T-cell (primary cell): ENCODE measurements around the gene TNFAIP3. TPM values are rescaled to one million over a fixed set of nuclear protein-coding genes. Genes with fewer than 3 reads are reported as not detected.

Source experiments
- ATAC-seq, 4 experiments: fragments of 200-7000 bp in 3 of 4; fragments of 150-1000 bp in 1 of 4; cut with Tn5 transposase; replicated peaks in 1 of 4; 1 replicate in 3 of 4; 2 replicates in 1 of 4; pipeline ENCODE4 v1.10.0; 2021; ENCODE audit warnings: moderate library complexity in 3 of 4, mild to moderate bottlenecking in 2 of 4, moderate number of reproducible peaks in 1 of 4
- CTCF ChIA-PET, 2 donors: fragments of 300-600 bp; sonication (Branson Sonifier 250); formaldehyde crosslinking; loops; one replicate each; lab custom pipeline; 2022; ENCODE audit warnings: antibody characterized with exemption in 2 of 2; lab: Charles Lee
- POLR2A ChIA-PET, 2 donors: fragments of 300-600 bp; sonication (Branson Sonifier 250); formaldehyde crosslinking; loops; one replicate each; lab custom pipeline; 2022; ENCODE audit warnings: antibody characterized with exemption in 2 of 2; lab: Charles Lee
- DNase-seq, 35 experiments: peaks; one replicate each; pipeline versions ENCODE4 v3.0.0 to v3.0.0-alpha.2; 2013 to 2023
- H3K27ac ChIP-seq: one replicate; pipeline ENCODE4 v1.5.1; 2013; ENCODE audit warnings: low read length
- H3K27me3 ChIP-seq, 2 experiments: replicated peaks in 1 of 2; 1 replicate in 1 of 2; 2 replicates in 1 of 2; pipeline versions ENCODE4 v1.6.1 to v1.7.0; 2013; ENCODE audit warnings: low read length in 1 of 2, mixed read lengths in 1 of 2; ENCODE audit not compliant: control insufficient read depth in 2 of 2, insufficient read depth in 2 of 2; ENCODE audit errors: extremely low read depth in 1 of 2
- H3K36me3 ChIP-seq, 2 donors: 1 replicate in 1 of 2; 2 replicates in 1 of 2; pipeline versions ENCODE4 v1.6.1 to v1.7.0; 2013; ENCODE audit warnings: low read length in 1 of 2; ENCODE audit not compliant: control insufficient read depth in 2 of 2, insufficient read depth in 1 of 2; ENCODE audit errors: extremely low read depth in 1 of 2
- H3K4me1 ChIP-seq, 2 experiments: 1 replicate in 1 of 2; 2 replicates in 1 of 2; pipeline versions ENCODE4 v1.6.1 to v1.7.0; 2013; ENCODE audit warnings: low read length in 2 of 2, mixed read lengths in 1 of 2; ENCODE audit not compliant: insufficient read depth in 2 of 2, control insufficient read depth in 1 of 2; ENCODE audit errors: extremely low read depth in 1 of 2
- H3K4me3 ChIP-seq, 2 donors: 1 replicate in 1 of 2; 2 replicates in 1 of 2; pipeline versions ENCODE4 v1.5.1 to v1.7.0; 2013; ENCODE audit warnings: mild to moderate bottlenecking in 2 of 2, low read length in 1 of 2, moderate library complexity in 1 of 2; ENCODE audit not compliant: control insufficient read depth in 1 of 2; ENCODE audit errors: extremely low read depth in 1 of 2
- H3K9me3 ChIP-seq: 2 replicates; pipeline ENCODE4 v1.7.0; 2013
- H3K27ac Mint-ChIP-seq, 2 donors: one replicate each; pipeline ENCODE4 v1.8.0; 2020 to 2021; ENCODE audit warnings: mild to moderate bottlenecking in 2 of 2, mixed read lengths in 2 of 2
- H3K27me3 Mint-ChIP-seq, 2 donors: one replicate each; pipeline ENCODE4 v1.8.0; 2021 to 2022; ENCODE audit warnings: mixed read lengths in 2 of 2
- H3K36me3 Mint-ChIP-seq: one replicate; pipeline ENCODE4 v1.8.0; 2021; ENCODE audit warnings: mixed read lengths
- H3K4me1 Mint-ChIP-seq, 3 donors: one replicate each; pipeline ENCODE4 v1.8.0; 2020 to 2022; ENCODE audit warnings: mixed read lengths in 3 of 3, mild to moderate bottlenecking in 1 of 3
- H3K4me3 Mint-ChIP-seq, 3 donors: one replicate each; pipeline ENCODE4 v1.8.0; 2020 to 2022; ENCODE audit warnings: mild to moderate bottlenecking in 3 of 3, mixed read lengths in 3 of 3, moderate library complexity in 3 of 3
- H3K9me3 Mint-ChIP-seq, 3 donors: one replicate each; pipeline ENCODE4 v1.8.0; 2020 to 2022; ENCODE audit warnings: mixed read lengths in 3 of 3
- WGBS: methylation state at CpG from one replicate; pipeline ENCODE4 v1.1.5; 2013; ENCODE audit warnings: missing lambda C conversion rate; ENCODE audit not compliant: insufficient coverage; 5-methylcytosine and 5-hydroxymethylcytosine counted together
- total RNA-seq, 35 experiments: library from RNA in 6 of 35; stranded (reverse) in 6 of 35; fragments of 120-200 nt in 1 of 35; gene quantifications; one replicate each; pipeline versions ENCODE4 v1.2.1 to v1.2.4 and lab custom pipeline; 2013 to 2026

Gene TNFAIP3
- total RNA-seq, 5 donors from 2014 or later (not counting 1 experiment from before 2014, with no cell fraction given), result 109 to 2,994 (median 145) TPM

DNA sequence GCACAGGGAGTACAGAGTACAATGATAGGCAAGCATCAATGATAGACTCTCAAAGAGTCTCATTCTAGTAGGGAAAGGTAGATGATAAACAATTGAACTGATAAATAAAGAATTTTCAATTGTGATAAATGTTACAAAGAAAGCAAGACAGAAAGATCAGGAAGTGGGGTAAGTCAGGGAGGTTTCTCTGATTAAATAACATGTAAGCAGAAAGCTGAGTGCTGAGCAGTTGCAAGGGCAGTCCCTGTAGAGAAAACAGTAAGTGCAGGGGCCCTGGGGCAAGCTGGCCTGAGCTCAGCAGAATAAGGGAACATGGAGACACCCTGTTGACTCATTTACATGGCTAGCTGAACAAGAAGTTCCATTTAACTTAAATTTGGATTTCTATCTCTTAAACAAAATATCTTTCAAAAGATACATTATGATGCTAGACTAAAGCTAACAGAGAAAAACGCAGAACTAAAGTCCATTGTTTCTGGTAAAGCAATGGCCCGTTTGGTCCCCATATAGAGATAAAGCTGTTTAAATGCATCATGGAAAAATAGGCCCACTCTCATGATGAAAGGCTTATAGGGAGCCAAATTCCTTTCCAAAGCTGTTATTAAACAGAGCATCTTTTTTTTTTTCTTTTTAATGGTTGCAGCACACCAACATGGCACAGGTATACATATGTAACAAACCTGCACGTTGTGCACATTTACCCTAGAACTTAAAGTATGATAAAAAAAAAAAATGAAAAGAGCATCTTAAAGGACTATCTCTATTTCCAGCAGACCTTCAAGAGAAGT, 5.3 kb upstream of the TNFAIP3 start:
- peaks cover 14 to 18% of the 10 kb centered on the region in 2 experiments for H3K4me1 ChIP-seq
- Mint-ChIP-seq H3K4me3 (no peak overlapping the region), H3K4me1 (peaks cover 32 to 39% (median 33%) of the 10 kb centered on the region in 3 donors), H3K27me3 (no peaks in the 10 kb centered on the region), H3K27ac (peak overlapping the region in 1 of 2 donors; percentile 30), H3K9me3 (no peaks in the 10 kb centered on the region), H3K36me3 (peaks cover 29% of the 10 kb centered on the region)
- DNase-seq (no peak), ATAC-seq (no peak)
- H3K9me3 ChIP-seq, result no peaks in the 10 kb centered on the region
- POLR2A ChIA-PET, result interaction anchor here (0.6 to 1.3 kb wide), 5 partner anchors 21 to 153 kb away, joined by 3 to 5 read pairs (median 3); no protein-coding TSS in a partner anchor
- H3K4me3 ChIP-seq, result no peak overlapping the region
- WGBS, result 86% methylated on average over 1 of the region's 3 CpGs
- H3K27ac ChIP-seq, result no peak overlapping the region
- H3K27me3 ChIP-seq, result no peaks in the 10 kb centered on the region
- CTCF ChIA-PET, result interaction anchor here in 1 of 2 donors (1.3 kb wide), 1 partner anchor 62 kb away, joined by 6 read pairs; no protein-coding TSS in a partner anchor
- peaks cover 0 to 3% of the 10 kb centered on the region in 2 donors for H3K36me3 ChIP-seq

DNA sequence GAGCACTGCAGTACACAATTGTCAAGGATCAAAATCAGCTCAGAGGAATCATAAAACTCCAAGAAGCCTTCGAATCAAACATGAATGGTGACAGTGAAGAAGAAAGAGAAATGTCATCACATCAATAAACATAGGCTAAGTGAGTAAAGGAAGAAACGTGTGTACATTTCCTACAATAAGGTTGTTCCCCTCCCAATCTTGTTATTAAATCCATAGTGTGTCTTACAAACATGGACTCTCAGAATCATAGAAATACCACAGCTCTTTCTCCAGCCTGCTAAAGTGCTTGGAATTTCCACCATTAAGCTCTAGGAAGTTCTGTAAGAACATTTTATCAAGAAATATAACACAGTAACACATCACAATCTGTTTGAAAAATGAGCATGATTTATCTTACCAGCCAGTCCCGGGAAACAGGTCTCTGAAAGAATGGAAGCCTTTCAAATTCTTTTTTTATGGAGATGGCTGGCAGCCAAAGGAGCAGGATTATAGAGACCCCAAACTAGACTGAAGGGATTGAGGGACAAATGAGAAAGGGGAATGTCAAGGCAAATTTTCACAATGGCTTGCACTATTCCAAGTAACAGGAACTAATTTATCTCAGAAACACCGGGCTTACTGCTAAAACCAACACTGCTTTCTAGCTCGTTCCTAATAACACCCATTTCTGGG, 4.5 kb upstream of the TNFAIP3 start:
- Mint-ChIP-seq H3K4me3 (no peak overlapping the region), H3K4me1 (peaks cover 32 to 39% (median 33%) of the 10 kb centered on the region in 3 donors), H3K36me3 (peaks cover 26% of the 10 kb centered on the region), H3K27ac (peak overlapping the region in 1 of 2 donors; percentile 2), H3K27me3 (no peaks in the 10 kb centered on the region), H3K9me3 (no peaks in the 10 kb centered on the region)
- H3K4me1 ChIP-seq, result peaks cover 14 to 18% of the 10 kb centered on the region in 2 experiments
- no peak for DNase-seq
- H3K27me3 ChIP-seq, result no peaks in the 10 kb centered on the region
- ChIA-PET POLR2A (interaction anchor here (0.6 to 1.3 kb wide), 5 partner anchors 36 to 154 kb away, joined by 3 to 5 read pairs (median 3); no protein-coding TSS in a partner anchor), CTCF (interaction anchor here in 1 of 2 donors (1.4 kb wide), 1 partner anchor 63 kb away, joined by 5 read pairs; no protein-coding TSS in a partner anchor)
- no CpG with 5 or more reads among the region's 5 CpGs for WGBS
- no peaks in the 10 kb centered on the region for H3K9me3 ChIP-seq
- H3K27ac ChIP-seq, result no peak overlapping the region
- no peak overlapping the region for H3K4me3 ChIP-seq
- no peak for ATAC-seq
- peaks cover 0 to 3% of the 10 kb centered on the region in 2 donors for H3K36me3 ChIP-seq

DNA sequence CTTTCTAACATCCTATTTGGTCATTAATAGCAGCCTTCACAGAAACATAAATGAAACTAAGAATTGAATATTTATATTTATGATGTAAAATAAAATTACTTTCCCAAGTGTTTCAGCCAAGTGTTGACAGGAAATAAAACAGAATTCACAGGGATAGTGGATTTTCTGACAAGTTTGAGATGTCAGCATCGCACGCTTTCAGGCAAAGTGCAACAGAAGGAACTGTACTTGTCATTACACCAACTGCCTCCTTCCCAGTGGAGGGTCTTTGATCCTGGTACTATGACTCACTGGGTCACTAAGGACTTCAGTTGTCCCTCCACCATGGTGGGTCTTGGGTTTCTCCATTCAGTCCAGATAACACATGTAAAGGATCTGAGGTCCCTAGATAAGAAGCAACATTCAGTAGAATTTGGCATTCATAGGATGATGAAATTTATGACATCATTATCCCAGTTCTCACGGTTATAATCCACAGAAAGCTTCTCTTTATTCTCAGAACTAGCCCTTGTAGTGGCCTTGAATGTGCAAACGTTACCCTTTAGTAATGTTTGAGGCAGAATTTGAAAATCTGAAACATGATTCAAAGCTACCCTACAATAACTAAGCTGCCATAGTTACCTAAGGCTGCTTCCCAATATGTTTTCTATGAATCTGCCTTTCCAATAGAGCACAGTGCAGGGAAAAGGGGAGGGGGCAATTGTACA, 3.8 kb upstream of the TNFAIP3 start:
- ChIA-PET CTCF (interaction anchor here in 1 of 2 donors (1.4 kb wide), 1 partner anchor 63 kb away, joined by 5 read pairs; no protein-coding TSS in a partner anchor), POLR2A (interaction anchor here (0.6 to 1.6 kb wide), 4 partner anchors 36 to 140 kb away, joined by 3 to 8 read pairs (median 4); no protein-coding TSS in a partner anchor)
- DNase-seq (no peak), ATAC-seq (no peak)
- Histone ChIP-seq H3K4me3 (no peak overlapping the region), H3K9me3 (no peaks in the 10 kb centered on the region), H3K27ac (no peak overlapping the region), H3K4me1 (peaks cover 14 to 18% of the 10 kb centered on the region in 2 experiments), H3K36me3 (no peaks in the 10 kb centered on the region), H3K27me3 (no peaks in the 10 kb centered on the region)
- Mint-ChIP-seq H3K4me3 (no peak overlapping the region), H3K36me3 (peaks cover 22% of the 10 kb centered on the region), H3K4me1 (peaks cover 33 to 43% (median 34%) of the 10 kb centered on the region in 3 donors), H3K27ac (no peak overlapping the region), H3K27me3 (no peaks in the 10 kb centered on the region), H3K9me3 (no peaks in the 10 kb centered on the region)
- WGBS, result no CpG with 5 or more reads among the region's 4 CpGs

DNA sequence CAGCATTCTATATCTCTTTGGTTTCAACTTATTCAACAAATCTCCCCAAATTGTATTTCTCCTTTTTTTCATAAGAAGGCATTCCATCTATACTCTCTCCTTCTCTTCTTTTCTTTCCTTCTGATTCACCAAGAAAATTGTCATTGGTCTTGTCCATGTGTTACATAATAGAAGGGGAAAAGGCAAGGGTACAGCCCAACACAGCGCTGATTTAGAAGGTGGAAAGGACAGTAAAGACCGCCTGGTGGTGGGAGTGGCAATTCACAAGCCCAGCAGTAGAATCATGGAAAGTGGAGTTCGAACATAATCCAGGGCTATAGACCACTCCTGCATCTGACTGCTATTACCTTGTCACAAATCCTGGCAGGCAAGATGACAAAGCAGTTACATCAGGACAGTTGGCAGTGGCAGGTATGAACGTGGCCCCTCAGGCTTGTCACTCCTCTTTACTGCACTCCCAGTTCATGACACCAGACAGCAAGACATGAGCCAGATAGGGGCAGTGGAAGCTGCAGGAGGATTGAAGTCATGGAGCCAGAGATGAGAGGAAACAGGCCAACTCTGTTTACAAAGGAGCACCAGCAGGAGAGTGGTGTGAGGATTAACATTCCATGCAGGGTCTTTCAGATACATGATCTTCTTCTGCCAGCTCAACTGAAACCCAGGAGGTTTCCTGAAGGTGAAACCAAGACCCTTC, 2.1 kb upstream of the TNFAIP3 start:
- Histone ChIP-seq H3K4me1 (peaks cover 24 to 26% of the 10 kb centered on the region in 2 experiments), H3K27ac (no peak overlapping the region), H3K4me3 (no peak overlapping the region), H3K9me3 (no peaks in the 10 kb centered on the region), H3K27me3 (no peaks in the 10 kb centered on the region), H3K36me3 (no peaks in the 10 kb centered on the region)
- ChIA-PET CTCF (interaction anchor here in 1 of 2 donors (0.6 to 7.9 kb wide), 6 partner anchors 41 to 157 kb away, joined by 3 to 52 read pairs (median 3); no protein-coding TSS in a partner anchor), POLR2A (interaction anchor here (0.6 to 9.2 kb wide), 9 partner anchors 13 to 150 kb away, joined by 3 to 185 read pairs (median 4); no protein-coding TSS in a partner anchor)
- ATAC-seq (no peak), DNase-seq (no peak)
- Mint-ChIP-seq H3K9me3 (no peaks in the 10 kb centered on the region), H3K36me3 (peaks cover 36% of the 10 kb centered on the region), H3K4me3 (peak overlapping the region in 1 of 3 donors; percentile 98), H3K4me1 (peaks cover 44 to 58% (median 47%) of the 10 kb centered on the region in 3 donors), H3K27me3 (no peaks in the 10 kb centered on the region), H3K27ac (no peak overlapping the region)
- 74% methylated on average over 2 of the region's 4 CpGs for WGBS

DNA sequence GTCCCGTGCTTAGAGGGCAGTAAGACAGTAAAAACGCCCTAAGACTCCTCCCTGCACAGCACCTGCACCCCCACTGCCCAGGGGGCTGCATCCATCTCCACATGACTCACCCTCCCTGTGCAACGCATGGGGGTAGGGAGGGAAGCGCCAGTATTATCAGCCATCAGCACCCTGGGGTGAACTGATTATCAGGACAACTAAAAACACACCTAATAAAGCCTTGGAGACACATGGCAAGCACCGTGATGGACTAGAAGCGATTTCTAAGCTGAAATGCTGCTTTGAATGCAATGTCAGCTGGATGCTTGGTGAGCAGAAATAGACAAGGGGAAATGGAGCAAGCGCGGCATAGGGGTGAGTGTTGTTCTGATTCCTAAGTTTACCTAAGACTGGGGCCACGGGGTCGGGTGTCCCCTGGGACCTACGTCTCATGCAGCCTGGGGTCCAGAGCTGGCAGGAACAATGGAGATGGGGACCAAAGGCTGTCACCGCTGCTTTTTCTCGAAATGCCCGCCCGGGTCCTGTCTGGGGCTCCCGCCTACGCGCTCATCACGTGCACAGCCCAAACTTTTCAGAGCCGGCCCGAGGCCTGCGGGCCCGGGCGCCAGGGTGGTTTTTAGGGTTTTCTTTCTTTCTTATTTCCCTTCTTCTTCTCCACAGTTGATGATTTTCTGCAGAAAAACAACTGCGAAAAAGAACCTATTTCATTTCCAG, 702 bp upstream of the TNFAIP3 start:
- ATAC-seq (peak in 3 of 4 experiments; percentile 4 to 41 (median 6)), DNase-seq (peak in 1 of 35 experiments; percentile 35)
- Histone ChIP-seq H3K4me3 (peak overlapping the region; percentile 73 to 77), H3K36me3 (peaks cover 0 to 2% of the 10 kb centered on the region in 2 donors), H3K9me3 (no peaks in the 10 kb centered on the region), H3K27me3 (no peaks in the 10 kb centered on the region), H3K27ac (peak overlapping the region; percentile 97), H3K4me1 (peaks cover 30 to 36% of the 10 kb centered on the region in 2 experiments)
- 8% methylated on average over 11 of the region's 25 CpGs for WGBS
- Mint-ChIP-seq H3K27ac (peak overlapping the region; percentile 90 to 92), H3K27me3 (no peaks in the 10 kb centered on the region), H3K36me3 (peaks cover 44% of the 10 kb centered on the region), H3K4me1 (peaks cover 57 to 69% (median 60%) of the 10 kb centered on the region in 3 donors), H3K9me3 (no peaks in the 10 kb centered on the region), H3K4me3 (peak overlapping the region; percentile 84 to 98 (median 92))
- CTCF ChIA-PET, result interaction anchor here (0.5 to 7.9 kb wide), 20 partner anchors 13 to 158 kb away, joined by 3 to 52 read pairs (median 5); no protein-coding TSS in a partner anchor
- POLR2A ChIA-PET, result interaction anchor here (0.5 to 9.2 kb wide), 25 partner anchors 11 to 649 kb away, joined by 3 to 204 read pairs (median 5); no protein-coding TSS in a partner anchor
